Omental fat pad (tissue), 4 donors: ENCODE data around the gene RUSC2. TPM values are rescaled to one million over a fixed set of nuclear protein-coding genes. Genes with fewer than 3 reads are reported as not detected.
A peak's percentile ranks its signal among the peaks of the same experiment; 100 is the strongest.

Experiments used
- ATAC-seq: fragments of 150-250 bp; one replicate; pipeline ENCODE4 v1.9.1; 2016; ENCODE audit warnings: mild to moderate bottlenecking, moderate library complexity; ENCODE audit not compliant: low FRiP score
- DNase-seq: peaks from one replicate; pipeline ENCODE4 v3.0.0-alpha.2; 2019; ENCODE audit warnings: low spot score
- total RNA-seq, 4 donors: library from RNA; depleted of rRNA; stranded (reverse); fragments of >200 nt; gene quantifications; one replicate each; pipeline ENCODE4 v1.1.0, GENCODE V29; 2016
- TF ChIP-seq, protein P1 (sequence below), 3 donors: fragments of 450-650 bp; IDR thresholded peaks; one replicate each; pipeline ENCODE4 v1.5.1; 2016 to 2017; ENCODE audit warnings: antibody characterized with exemption in 3 of 3, mild to moderate bottlenecking in 3 of 3, moderate library complexity in 2 of 3

Gene RUSC2
- total RNA-seq, 4 donors from 2014 or later = 12.2 to 23.5 (median 21.1) TPM

GRCh38 chr9:35537913-35538312 lies 48.0 kb downstream of the RUSC2 start:
- DNase-seq (no peak), ATAC-seq (peak; percentile 7)
- TF ChIP-seq, protein P1, sequence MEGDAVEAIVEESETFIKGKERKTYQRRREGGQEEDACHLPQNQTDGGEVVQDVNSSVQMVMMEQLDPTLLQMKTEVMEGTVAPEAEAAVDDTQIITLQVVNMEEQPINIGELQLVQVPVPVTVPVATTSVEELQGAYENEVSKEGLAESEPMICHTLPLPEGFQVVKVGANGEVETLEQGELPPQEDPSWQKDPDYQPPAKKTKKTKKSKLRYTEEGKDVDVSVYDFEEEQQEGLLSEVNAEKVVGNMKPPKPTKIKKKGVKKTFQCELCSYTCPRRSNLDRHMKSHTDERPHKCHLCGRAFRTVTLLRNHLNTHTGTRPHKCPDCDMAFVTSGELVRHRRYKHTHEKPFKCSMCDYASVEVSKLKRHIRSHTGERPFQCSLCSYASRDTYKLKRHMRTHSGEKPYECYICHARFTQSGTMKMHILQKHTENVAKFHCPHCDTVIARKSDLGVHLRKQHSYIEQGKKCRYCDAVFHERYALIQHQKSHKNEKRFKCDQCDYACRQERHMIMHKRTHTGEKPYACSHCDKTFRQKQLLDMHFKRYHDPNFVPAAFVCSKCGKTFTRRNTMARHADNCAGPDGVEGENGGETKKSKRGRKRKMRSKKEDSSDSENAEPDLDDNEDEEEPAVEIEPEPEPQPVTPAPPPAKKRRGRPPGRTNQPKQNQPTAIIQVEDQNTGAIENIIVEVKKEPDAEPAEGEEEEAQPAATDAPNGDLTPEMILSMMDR (IDR thresholded peaks at IDR 0.05) = no peak

- peak; percentile 83 for ATAC-seq
- TF ChIP-seq, protein P1 (IDR thresholded peaks at IDR 0.05) = no peak
- DNase-seq = no peak
Observed at GRCh38 chr9:35538361-35539234, 48.7 kb downstream of the RUSC2 start.

Other genes starting within 250 kb of the RUSC2 start
- gene TESK1, start 115.2 kb downstream of the RUSC2 start, total RNA-seq = 10 to 100 TPM; 29.6 to 53.0 (median 36.5) TPM
- 10 to 100 TPM in 1 of 4 donors, 1 to 10 TPM in 3; 1.6 to 15.5 (median 4.9) TPM for gene CD72, start 128.3 kb downstream of the RUSC2 start, total RNA-seq
- gene SIT1, start 160.8 kb downstream of the RUSC2 start, total RNA-seq = 1 to 10 TPM in 3 of 4 donors, under 1 TPM in 1; 0.74 to 5.2 (median 1.1) TPM
- 1,000 to 10,000 TPM in 3 of 4 donors, 100 to 1,000 TPM in 1; 841 to 3,200 (median 2,180) TPM for gene RMRP, start 167.9 kb downstream of the RUSC2 start, total RNA-seq
- 100 to 1,000 TPM in 1 of 4 donors, 10 to 100 TPM in 3; 35.8 to 108 (median 52.5) TPM for gene CCDC107, start 168.2 kb downstream of the RUSC2 start, total RNA-seq
- 1 to 10 TPM in 1 of 4 donors, under 1 TPM in 2, not detected in 1; 0.36 to 2.8 (median 0.65) TPM for gene ARHGEF39, start 175.1 kb downstream of the RUSC2 start, total RNA-seq
- 10 to 100 TPM in 1 of 4 donors, 1 to 10 TPM in 1, under 1 TPM in 1, not detected in 1; 0.82 to 35.4 (median 2.0) TPM for gene CA9, start 183.8 kb downstream of the RUSC2 start, total RNA-seq
- 100 to 1,000 TPM; 150 to 301 (median 237) TPM for gene TPM2, start 199.8 kb downstream of the RUSC2 start, total RNA-seq
- 100 to 1,000 TPM; 301 to 553 (median 412) TPM for gene TLN1, start 242.1 kb downstream of the RUSC2 start, total RNA-seq
- 10 to 100 TPM; 43.2 to 48.3 (median 45.8) TPM for gene CREB3, start 242.6 kb downstream of the RUSC2 start, total RNA-seq